Measurements from ENCODE around the gene GOLGB1.
A peak's percentile ranks its signal among the peaks of the same experiment; 100 is the strongest.
"Not testable (repeated sequence)": the region's sequence is repeated elsewhere in the genome, so short reads cannot be mapped to it uniquely, and the experiment has no call there.

Gene GOLGB1

DNA sequence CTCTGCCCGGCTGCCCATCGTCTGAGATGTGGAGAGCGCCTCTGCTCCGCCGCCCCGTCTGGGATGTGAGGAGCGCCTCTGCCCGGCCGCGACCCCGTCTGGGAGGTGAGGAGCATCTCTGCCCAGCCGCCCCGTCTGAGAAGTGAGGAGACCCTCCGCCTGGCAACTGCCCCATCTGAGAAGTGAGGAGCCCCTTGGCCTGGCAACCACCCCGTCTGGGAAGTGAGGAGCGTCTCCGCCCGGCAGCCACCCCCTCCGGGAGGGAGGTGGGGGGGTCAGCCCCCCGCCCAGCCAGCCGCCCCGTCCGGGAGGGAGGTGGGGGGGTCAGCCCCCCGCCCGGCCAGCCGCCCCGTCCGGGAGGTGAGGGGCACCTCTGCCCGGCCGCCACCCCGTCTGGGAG lies 60.8 kb downstream of the GOLGB1 start:
- not testable (repeated sequence) for ATAC-seq (replicated peaks); DNase-seq; H3K4me3 Mint-ChIP-seq; H3K27me3 Mint-ChIP-seq; H3K27ac Mint-ChIP-seq
- peaks cover 11 to 14% of the 10 kb centered on the region in 2 donors for H3K4me1 Mint-ChIP-seq
- peaks cover 40 to 55% of the 10 kb centered on the region in 2 donors for H3K36me3 Mint-ChIP-seq
- peaks cover 8 to 13% of the 10 kb centered on the region in 2 donors for H3K9me3 Mint-ChIP-seq

DNA sequence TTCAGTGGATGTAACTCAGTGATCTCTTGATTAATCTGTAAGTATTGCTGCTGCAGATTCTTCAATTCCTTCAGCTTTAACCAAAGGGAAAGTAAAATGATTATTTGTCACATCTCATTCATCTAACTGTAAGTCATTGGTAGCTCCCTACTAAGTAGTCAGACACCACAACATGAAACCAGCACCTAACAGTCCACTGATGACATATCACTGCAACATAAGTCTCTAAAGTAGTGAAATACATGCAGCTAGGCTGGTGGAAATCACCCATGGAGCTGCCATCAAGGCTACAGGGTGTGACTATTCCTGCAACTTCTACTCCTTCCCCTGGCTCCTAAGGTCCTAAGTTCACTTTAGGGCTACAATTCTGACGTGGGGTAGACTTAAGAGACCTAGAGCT lies 67.7 kb downstream of the GOLGB1 start:
- H3K36me3 Mint-ChIP-seq: peaks cover 39 to 56% of the 10 kb centered on the region in 2 donors
- H3K4me3 Mint-ChIP-seq: no peak overlapping the region
- ATAC-seq (replicated peaks) (no peak), DNase-seq (no peak)
- H3K27ac Mint-ChIP-seq: no peak overlapping the region
- H3K4me1 Mint-ChIP-seq: no peaks in the 10 kb centered on the region
- no peaks in the 10 kb centered on the region for H3K27me3 Mint-ChIP-seq
- peaks cover 8 to 13% of the 10 kb centered on the region in 2 donors for H3K9me3 Mint-ChIP-seq

DNA sequence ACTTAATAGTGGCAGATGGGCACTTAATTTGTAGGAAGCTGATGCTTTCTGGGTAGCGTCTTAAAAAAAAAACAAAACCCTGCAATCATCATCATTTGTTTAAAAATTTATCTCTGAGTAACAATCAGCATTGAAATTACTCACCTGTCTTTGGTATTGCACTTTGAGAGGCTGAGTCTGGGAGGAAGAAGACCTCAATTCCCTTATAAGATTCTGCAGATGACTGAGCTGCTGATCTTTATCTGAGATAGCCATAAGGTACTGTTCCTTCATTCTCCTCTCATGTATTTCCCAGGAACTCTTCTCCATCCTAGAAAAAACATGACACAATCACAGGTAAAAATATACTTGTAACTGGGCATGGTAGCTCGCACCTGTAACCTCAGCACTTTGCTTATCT lies 72.4 kb downstream of the GOLGB1 start:
- ATAC-seq (replicated peaks) (no peak), DNase-seq (no peak)
- H3K27me3 Mint-ChIP-seq: no peaks in the 10 kb centered on the region
- no peak overlapping the region for H3K27ac Mint-ChIP-seq
- H3K4me1 Mint-ChIP-seq: no peaks in the 10 kb centered on the region
- no peak overlapping the region for H3K4me3 Mint-ChIP-seq
- peaks cover 43 to 62% of the 10 kb centered on the region in 2 donors for H3K36me3 Mint-ChIP-seq
- H3K9me3 Mint-ChIP-seq: no peaks in the 10 kb centered on the region

DNA sequence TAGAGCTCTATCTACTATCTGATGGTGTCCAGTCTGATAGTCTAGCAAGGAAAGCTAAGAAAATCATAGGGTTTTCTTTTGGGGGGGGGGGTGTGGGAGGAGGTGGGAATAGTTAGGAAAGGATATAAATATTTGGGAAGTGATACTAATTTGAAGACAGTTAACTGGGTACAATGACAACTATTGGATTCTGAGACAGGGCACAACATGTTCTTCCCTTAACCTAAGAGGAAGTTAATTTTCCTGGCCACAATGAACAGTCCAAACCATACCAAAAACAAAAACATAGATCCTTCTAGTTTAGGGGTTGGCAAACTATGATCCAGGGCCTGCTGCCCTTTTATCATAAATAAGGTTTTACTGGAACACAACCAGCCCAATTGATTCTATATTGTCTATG lies 78.9 kb downstream of the GOLGB1 start:
- Mint-ChIP-seq H3K36me3 (peaks cover 54 to 62% of the 10 kb centered on the region in 2 donors), H3K27ac (no peak overlapping the region), H3K27me3 (no peaks in the 10 kb centered on the region), H3K9me3 (no peaks in the 10 kb centered on the region), H3K4me1 (no peaks in the 10 kb centered on the region), H3K4me3 (no peak overlapping the region)
- ATAC-seq (replicated peaks) (no peak), DNase-seq (no peak)

DNA sequence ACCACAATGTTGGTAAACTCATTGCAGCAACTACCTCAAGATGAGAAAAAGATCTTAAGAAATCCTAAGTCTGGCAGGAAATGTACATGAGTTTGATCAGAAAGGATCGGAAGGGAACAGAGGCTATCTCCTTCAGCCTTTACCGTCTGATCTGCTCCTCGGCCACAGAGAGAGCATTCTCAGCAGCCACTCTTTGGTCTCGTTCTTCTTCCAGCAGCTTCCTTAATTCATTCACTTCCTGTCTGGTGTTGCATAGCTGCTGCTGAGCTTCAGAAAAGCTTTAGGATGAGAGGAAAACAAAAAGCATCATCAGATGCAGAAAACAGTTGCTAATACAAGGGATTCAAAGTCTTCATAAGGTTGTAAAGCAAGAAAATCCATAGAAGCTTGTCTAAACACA lies 82.2 kb downstream of the GOLGB1 start:
- H3K27ac Mint-ChIP-seq: no peak overlapping the region
- H3K27me3 Mint-ChIP-seq: no peaks in the 10 kb centered on the region
- ATAC-seq (replicated peaks) (no peak), DNase-seq (no peak)
- H3K4me1 Mint-ChIP-seq: no peaks in the 10 kb centered on the region
- H3K36me3 Mint-ChIP-seq: peaks cover 47 to 66% of the 10 kb centered on the region in 2 donors
- H3K9me3 Mint-ChIP-seq: no peaks in the 10 kb centered on the region
- no peak overlapping the region for H3K4me3 Mint-ChIP-seq

DNA sequence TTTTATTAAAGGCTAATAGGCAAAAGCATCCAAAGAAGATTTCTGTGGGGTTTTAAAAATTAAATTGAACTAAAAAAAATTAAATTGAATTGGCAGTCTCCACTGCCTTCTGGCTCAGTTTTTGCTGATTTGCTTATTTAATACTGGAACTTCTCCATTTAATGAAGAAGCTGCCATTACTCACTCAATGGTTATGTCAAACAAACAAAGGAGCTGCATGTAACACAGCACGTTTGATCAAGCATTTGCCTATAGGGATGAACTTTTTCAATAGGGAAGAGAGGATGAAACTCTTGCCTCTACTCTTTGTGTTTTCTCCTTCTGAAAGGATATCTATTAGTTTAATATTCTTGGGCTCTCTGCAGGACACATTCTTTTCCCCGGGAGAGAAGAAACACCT lies 84.1 kb downstream of the GOLGB1 start:
- Mint-ChIP-seq H3K4me3 (no peak overlapping the region), H3K36me3 (peaks cover 44 to 70% of the 10 kb centered on the region in 2 donors), H3K27ac (no peak overlapping the region), H3K9me3 (peaks cover 0 to 5% of the 10 kb centered on the region in 2 donors), H3K4me1 (peaks cover 8 to 14% of the 10 kb centered on the region in 2 donors), H3K27me3 (no peaks in the 10 kb centered on the region)
- DNase-seq (no peak), ATAC-seq (replicated peaks) (no peak)

DNA sequence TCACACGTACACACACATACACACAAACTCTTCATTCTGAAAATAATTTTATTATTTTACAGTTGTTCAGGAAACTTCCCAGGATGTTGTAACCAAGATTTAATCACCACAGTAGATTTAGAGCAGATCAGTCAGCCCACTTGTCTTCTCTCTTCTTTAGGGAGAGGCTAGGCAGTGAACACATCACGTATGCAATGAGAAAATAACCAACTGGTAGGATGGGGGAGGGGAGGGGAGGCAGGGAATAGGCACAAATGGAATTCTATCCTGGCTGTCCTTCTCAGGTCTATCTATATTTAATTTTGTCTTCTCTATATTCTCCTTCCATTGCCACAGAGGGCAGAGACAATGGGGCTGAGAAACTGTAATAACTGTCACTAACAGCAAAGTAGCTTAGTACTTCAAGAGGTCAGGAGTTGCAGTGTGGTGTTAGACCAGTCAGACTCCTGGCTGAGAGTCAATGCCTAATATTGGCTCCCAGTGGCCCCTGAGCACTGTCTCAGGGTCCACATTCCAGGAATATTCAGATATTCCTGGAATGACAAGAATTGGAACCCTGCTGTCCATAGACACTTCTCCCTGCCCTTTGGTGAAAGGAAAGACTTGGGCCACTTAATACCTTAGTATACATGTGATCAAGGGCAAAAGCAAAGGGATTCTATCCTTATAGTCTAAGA lies 86.2 kb downstream of the GOLGB1 start:
- ATAC-seq (replicated peaks) (no peak), DNase-seq (no peak)
- Mint-ChIP-seq H3K27me3 (no peaks in the 10 kb centered on the region), H3K4me3 (no peak overlapping the region), H3K36me3 (peaks cover 49 to 80% of the 10 kb centered on the region in 2 donors), H3K9me3 (peaks cover 0 to 5% of the 10 kb centered on the region in 2 donors), H3K27ac (no peak overlapping the region), H3K4me1 (peaks cover 17 to 33% of the 10 kb centered on the region in 2 donors)

DNA sequence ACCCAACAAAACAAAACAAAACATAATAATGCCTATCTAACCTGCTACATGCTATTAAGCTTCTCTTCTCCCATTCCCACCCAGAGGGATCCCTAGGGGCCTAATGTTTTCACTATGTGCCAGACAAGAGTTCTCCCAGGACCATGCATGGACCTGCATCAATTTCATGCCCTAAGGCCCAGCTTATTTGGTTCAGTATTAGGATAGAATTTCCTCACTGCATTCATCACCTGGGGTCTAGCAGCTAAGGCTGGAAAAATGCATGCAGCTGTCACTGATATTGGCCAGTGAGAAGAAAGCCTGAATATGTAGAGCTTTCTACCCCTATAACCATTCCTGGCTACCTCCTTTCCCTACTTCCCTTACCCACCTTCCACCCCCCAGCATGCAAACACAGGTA lies 86.8 kb downstream of the GOLGB1 start:
- Mint-ChIP-seq H3K4me1 (peaks cover 23 to 38% of the 10 kb centered on the region in 2 donors), H3K36me3 (peaks cover 53 to 85% of the 10 kb centered on the region in 2 donors), H3K4me3 (no peak overlapping the region), H3K27ac (no peak overlapping the region), H3K27me3 (no peaks in the 10 kb centered on the region), H3K9me3 (peaks cover 0 to 5% of the 10 kb centered on the region in 2 donors)
- ATAC-seq (replicated peaks): no peak
- no peak for DNase-seq

DNA sequence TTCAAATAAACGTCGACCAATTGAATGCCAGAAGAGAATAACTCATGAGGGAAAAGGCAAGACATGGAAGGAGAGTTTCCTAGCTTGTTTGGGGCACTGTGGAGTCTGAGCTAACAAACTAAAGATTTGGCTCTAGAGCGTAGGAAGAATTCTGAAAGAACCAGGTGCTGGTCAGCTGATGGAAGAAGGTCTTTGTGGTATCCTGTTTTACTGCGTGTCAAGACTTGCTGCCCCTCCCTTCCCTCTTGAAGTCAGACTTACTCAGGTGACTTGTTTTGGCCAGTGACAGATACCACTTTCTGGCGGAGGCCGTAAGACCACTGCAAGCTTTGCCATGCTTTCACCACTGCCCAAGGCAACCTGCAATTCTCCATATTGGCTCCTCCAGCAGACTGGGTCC lies 88.2 kb downstream of the GOLGB1 start:
- Mint-ChIP-seq H3K36me3 (peaks cover 62 to 87% of the 10 kb centered on the region in 2 donors), H3K27me3 (no peaks in the 10 kb centered on the region), H3K4me3 (peak overlapping the region in 1 of 2 donors; percentile 96), H3K4me1 (peaks cover 31 to 51% of the 10 kb centered on the region in 2 donors), H3K9me3 (peaks cover 0 to 5% of the 10 kb centered on the region in 2 donors), H3K27ac (peak overlapping the region; percentile 99)
- no peak for ATAC-seq (replicated peaks)
- no peak for DNase-seq

DNA sequence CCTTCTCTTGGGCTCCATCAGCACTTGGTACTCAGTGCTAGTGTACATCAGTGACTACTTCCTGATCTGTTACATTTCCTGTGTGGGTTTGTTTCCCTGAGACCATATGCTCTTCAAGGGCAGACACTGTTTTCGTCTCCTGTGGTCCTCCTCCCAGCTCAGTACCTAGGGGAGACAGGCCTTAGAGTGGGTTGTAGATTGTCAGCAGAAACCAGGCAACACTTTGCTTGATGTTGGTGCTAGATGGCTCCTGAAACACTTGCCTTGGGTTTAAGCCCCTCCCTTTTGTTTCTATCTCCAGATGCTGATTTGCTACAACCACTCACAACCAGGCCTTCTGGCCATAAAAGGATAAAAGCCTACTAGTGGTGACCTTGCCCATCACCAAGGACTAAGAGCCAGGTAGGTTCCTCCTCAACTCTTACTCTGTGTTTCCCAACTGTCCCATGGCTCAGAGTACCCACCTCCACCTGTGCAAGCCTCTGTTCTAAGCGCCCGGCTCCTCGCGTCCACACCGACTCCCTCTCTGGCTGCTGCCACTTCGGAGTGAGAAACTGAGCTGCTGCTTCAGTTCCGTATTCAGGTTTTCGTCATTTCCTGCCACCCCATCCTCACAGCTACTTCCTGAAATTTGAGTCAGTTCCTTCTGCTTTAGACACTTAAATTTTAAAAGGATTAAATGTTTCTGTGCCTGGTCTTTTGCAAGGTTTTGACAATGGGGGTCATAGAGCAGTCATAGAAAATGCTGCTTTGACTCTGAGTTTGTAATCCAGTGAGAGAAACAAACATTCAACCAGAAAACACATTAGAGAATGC lies 89.0 kb downstream of the GOLGB1 start, which contains the start of gene HCLS1:
HCLS1 (minus strand) TSS at position 548 of the 816 bp plus-strand sequence. CDS start 2,556 bp downstream, outside the sequence.
- ATAC-seq (replicated peaks) (peak; percentile 91 to 92), DNase-seq (peak; percentile 81)
- Mint-ChIP-seq H3K4me3 (peak within 1 kb of the TSS; percentile 96 to 98), H3K27me3 (no peaks in the 10 kb centered on the region), H3K36me3 (peaks cover 60 to 85% of the 10 kb centered on the region in 2 donors), H3K27ac (peak within 1 kb of the TSS; percentile 99), H3K4me1 (peaks cover 34 to 57% of the 10 kb centered on the region in 2 donors), H3K9me3 (peaks cover 0 to 5% of the 10 kb centered on the region in 2 donors)

DNA sequence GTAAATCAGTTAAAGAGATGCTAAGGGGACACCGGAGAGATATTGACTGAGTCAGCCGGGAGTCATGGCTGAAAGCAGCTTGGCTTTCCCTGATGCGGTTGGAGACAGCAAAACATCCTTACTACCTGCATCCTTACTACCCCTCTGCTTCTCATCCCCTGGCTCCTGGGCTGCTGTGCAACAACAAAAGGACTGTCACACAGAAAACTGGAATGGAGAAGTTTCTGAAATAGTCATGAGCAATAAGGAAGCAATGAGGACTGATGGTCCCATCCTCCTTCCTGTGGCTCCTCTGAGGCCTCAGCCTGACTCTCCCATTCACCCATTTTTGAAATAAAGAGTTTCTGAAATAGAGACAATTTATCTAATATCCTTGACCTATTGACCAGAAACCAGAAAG lies 90.0 kb downstream of the GOLGB1 start:
- peak overlapping the region; percentile 96 to 98 for H3K4me3 Mint-ChIP-seq
- peaks cover 0 to 5% of the 10 kb centered on the region in 2 donors for H3K9me3 Mint-ChIP-seq
- no peaks in the 10 kb centered on the region for H3K27me3 Mint-ChIP-seq
- peaks cover 38 to 61% of the 10 kb centered on the region in 2 donors for H3K4me1 Mint-ChIP-seq
- DNase-seq: no peak
- peaks cover 60 to 85% of the 10 kb centered on the region in 2 donors for H3K36me3 Mint-ChIP-seq
- ATAC-seq (replicated peaks): no peak
- peak overlapping the region; percentile 99 for H3K27ac Mint-ChIP-seq

DNA sequence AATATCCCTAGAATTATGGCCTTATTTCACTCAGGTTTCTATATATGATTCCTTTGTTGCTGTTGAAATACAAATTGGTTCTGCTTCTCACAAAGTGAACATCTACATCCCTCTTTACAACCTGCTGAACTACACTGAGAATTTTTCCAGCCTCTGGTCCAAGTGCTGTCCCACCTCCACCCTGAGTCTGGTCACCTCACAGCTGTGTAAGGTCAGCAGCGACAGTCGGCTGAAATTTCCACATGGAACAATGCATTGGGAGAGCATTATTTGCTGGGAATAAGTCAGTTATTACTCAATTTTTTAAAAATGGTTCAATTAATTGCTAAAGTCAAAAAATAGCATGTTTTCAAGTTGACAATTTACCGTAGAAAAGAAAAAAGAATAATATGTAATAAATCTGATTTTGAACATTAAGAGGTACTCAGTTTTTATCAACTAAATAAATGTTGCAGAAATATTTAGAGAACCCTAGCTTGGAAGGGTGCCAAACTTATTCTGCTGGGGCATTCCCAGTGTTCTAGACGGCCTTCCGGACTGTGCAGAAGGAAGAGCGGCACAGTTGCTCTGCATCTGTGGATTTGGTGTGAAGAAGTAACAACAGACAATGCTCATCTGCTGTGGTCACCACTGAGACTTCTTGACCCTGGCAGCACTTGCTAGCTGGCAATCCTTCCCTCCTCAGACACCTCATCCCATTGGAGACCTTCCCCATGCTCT lies 90.7 kb downstream of the GOLGB1 start:
- H3K27ac Mint-ChIP-seq: peak overlapping the region; percentile 99
- peak overlapping the region; percentile 96 to 98 for H3K4me3 Mint-ChIP-seq
- H3K9me3 Mint-ChIP-seq: peaks cover 0 to 5% of the 10 kb centered on the region in 2 donors
- H3K36me3 Mint-ChIP-seq: peaks cover 64 to 84% of the 10 kb centered on the region in 2 donors
- H3K4me1 Mint-ChIP-seq: peaks cover 41 to 69% of the 10 kb centered on the region in 2 donors
- DNase-seq: no peak
- no peak for ATAC-seq (replicated peaks)
- H3K27me3 Mint-ChIP-seq: no peaks in the 10 kb centered on the region

DNA sequence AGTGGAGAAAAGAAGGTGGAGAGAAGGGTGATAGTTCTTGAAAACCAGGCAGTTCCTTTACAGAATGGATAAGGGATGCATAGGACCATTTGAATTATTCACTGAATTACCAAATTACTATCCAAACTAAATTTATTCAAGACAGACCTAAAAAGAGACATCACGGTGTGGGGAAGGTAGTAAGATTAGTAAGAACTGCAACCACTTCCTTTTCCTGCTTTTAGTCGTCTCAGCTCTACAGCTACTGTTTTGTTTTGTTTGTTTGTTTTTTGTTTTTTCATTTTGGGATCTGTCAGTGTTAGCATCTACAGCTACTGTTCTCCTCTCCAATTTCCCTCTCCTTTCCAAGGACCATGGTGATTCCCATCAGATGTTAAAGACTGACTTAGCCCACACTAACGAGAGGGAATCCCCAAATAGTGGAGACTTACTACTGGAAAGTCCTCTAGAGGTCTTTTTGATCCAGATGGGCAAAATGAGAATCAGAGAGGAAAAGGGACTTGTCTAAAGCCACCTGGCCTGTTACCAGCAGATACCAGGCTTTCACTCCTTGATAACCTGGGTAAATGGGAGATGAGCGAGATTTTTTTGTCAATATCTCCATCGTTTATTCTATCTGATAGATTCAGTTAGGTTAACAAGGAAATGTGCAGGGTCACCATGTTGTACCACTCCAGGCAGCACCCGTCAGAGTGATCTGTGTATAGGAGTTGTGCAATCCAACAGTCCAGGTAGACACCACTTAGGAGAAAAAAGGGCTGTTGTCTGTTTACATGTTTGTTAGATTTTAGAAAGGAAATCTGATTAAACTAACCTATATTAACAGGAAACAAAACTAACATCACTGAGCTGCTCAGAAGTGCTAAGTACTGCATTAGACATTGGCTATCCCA lies 94.8 kb downstream of the GOLGB1 start:
- peaks cover 66 to 68% of the 10 kb centered on the region in 2 donors for H3K36me3 Mint-ChIP-seq
- peak overlapping the region; percentile 31 to 50 for H3K4me3 Mint-ChIP-seq
- H3K9me3 Mint-ChIP-seq: no peaks in the 10 kb centered on the region
- DNase-seq (no peak), ATAC-seq (replicated peaks) (peak; percentile 97 to 98)
- peaks cover 36 to 70% of the 10 kb centered on the region in 2 donors for H3K4me1 Mint-ChIP-seq
- H3K27me3 Mint-ChIP-seq: no peaks in the 10 kb centered on the region
- peak overlapping the region; percentile 89 for H3K27ac Mint-ChIP-seq
